IMR-90 (cell line): Measurements from ENCODE around the gene RTL1.

ENCODE experiments used
- MAZ ChIP-seq: IDR thresholded peaks from 2 replicates; pipeline ENCODE4 v1.6.1; 2012; ENCODE audit warnings: low read depth, mild to moderate bottlenecking, low read length, improper control_type of control experiment, moderate library complexity, borderline replicate concordance
- POLR2A ChIP-seq: IDR thresholded peaks from 2 replicates; pipeline ENCODE4 v1.6.1; 2012; ENCODE audit warnings: mild to moderate bottlenecking, low read depth, low read length
- RCOR1 ChIP-seq: IDR thresholded peaks from 2 replicates; pipeline ENCODE4 v1.6.1; 2012; ENCODE audit warnings: mild to moderate bottlenecking, low read length, improper control_type of control experiment; ENCODE audit not compliant: insufficient replicate concordance
- TF ChIP-seq, protein P1 (sequence below): conservative IDR thresholded peaks from 2 replicates; pipeline ENCODE4 v1.5.1; 2012; ENCODE audit warnings: mild to moderate bottlenecking, low read depth, low read length, improper control_type of control experiment

DNA sequence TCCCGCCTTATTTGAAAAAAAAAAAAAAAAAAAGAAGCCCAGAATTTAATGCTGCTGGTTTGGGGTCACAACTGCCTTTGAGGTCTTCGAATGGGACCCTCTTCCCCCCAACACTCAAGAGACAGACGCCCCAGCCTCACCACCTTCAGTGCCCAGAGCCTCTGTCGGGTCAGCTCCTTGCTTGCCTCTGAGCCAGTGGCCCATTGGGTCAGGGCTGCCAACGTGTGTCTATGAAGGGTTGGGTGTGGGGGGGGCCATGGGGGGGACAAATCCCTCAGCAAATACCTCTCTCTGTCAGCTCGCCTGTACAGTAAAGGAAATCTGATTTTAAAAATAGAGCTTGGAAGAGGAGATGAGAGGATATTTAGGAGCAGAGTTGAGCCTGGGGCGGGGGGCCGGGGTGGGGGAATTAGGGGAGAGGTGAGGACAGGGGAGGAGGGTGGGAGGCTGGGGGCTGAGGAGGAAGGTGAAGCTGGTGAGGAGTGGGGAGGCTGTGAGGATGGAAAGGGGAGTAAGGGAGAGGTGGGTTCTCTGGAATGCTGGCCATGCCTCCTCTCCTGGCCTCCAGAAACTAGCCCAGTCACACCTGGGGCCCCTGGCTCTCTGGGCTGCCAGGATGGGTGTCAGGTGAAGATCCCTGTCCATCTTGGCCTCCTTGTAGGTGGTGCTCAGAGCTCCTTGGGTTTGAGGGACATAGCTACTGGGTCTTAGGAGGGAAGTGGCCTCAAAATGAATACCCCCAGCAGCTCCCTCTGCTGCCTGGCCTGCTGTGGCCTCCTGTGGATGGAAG is 13.3 kb downstream of the RTL1 start:
- TF ChIP-seq RCOR1 (no peak), MAZ (no peak), POLR2A (no peak)
- TF ChIP-seq, protein P1, sequence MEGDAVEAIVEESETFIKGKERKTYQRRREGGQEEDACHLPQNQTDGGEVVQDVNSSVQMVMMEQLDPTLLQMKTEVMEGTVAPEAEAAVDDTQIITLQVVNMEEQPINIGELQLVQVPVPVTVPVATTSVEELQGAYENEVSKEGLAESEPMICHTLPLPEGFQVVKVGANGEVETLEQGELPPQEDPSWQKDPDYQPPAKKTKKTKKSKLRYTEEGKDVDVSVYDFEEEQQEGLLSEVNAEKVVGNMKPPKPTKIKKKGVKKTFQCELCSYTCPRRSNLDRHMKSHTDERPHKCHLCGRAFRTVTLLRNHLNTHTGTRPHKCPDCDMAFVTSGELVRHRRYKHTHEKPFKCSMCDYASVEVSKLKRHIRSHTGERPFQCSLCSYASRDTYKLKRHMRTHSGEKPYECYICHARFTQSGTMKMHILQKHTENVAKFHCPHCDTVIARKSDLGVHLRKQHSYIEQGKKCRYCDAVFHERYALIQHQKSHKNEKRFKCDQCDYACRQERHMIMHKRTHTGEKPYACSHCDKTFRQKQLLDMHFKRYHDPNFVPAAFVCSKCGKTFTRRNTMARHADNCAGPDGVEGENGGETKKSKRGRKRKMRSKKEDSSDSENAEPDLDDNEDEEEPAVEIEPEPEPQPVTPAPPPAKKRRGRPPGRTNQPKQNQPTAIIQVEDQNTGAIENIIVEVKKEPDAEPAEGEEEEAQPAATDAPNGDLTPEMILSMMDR, result no peak
